Measurements from ENCODE around the gene C11orf91. TPM values are rescaled to one million over a fixed set of nuclear protein-coding genes. Genes with fewer than 3 reads are reported as not detected.
"Not testable (repeated sequence)": the region's sequence is repeated elsewhere in the genome, so short reads cannot be mapped to it uniquely, and the experiment has no call there.

The C11orf91 gene
- total RNA-seq, 6 experiments from 2014 or later, result not detected

DNA sequence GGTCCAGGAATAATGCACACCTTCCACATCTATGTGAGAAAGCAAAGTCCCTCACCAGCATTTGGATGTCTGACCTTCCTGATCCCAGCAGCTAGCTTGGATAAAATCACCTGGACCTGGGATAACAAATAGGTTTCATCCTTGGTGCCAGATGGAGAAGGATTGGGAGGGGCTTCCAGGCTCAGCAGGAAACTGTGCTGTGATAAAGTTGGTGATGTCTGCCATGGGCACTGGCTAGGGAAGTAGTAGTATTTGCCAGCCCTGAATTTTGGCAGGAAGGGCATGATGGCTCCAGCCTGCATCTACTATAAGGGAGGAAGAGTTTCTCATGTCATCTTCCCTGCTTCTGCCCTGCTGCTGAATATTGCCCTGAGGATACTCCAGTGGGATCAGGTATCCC is 37.5 kb downstream of the C11orf91 start:
- H3K4me3 ChIP-seq, result no peak overlapping the region
- ATAC-seq, result no peak
- no peak for DNase-seq
- intact Hi-C loops (cut with DNase I), result no loop called here
- H3K27ac ChIP-seq, result no peak overlapping the region
- H3K36me3 ChIP-seq, result no peaks in the 10 kb centered on the region
- TF ChIP-seq, protein P1, sequence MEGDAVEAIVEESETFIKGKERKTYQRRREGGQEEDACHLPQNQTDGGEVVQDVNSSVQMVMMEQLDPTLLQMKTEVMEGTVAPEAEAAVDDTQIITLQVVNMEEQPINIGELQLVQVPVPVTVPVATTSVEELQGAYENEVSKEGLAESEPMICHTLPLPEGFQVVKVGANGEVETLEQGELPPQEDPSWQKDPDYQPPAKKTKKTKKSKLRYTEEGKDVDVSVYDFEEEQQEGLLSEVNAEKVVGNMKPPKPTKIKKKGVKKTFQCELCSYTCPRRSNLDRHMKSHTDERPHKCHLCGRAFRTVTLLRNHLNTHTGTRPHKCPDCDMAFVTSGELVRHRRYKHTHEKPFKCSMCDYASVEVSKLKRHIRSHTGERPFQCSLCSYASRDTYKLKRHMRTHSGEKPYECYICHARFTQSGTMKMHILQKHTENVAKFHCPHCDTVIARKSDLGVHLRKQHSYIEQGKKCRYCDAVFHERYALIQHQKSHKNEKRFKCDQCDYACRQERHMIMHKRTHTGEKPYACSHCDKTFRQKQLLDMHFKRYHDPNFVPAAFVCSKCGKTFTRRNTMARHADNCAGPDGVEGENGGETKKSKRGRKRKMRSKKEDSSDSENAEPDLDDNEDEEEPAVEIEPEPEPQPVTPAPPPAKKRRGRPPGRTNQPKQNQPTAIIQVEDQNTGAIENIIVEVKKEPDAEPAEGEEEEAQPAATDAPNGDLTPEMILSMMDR (IDR thresholded peaks at IDR 0.05), result no peak
- no peak for TF ChIP-seq POLR2A (IDR thresholded peaks at IDR 0.05)
- H3K27me3 ChIP-seq, result no peaks in the 10 kb centered on the region
- H3K9me3 ChIP-seq, result no peaks in the 10 kb centered on the region
- H3K4me1 ChIP-seq, result no peaks in the 10 kb centered on the region

DNA sequence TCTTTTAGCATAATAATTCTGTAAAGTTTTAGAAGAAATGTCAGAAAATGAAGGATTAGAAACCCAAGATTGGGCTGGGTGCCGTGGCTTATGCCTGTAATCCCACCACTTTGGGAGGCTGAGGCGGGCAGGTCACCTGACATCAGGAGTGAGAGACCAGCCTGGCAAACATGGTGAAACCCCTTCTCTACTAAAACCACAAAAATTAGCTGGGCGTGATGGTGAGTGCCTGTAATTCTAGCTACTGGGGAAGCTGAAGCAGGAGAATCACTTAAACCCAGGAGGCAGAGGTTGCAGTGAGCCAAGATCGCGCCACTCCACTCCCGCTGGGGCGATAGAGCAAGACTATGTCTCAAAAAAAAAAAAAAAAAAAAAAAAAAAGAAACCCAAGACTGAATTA is 39.1 kb downstream of the C11orf91 start:
- H3K9me3 ChIP-seq; DNase-seq; H3K27me3 ChIP-seq; ATAC-seq; H3K36me3 ChIP-seq; H3K27ac ChIP-seq; H3K4me3 ChIP-seq; H3K4me1 ChIP-seq; intact Hi-C loops (cut with DNase I): not testable (repeated sequence)
- 83% methylated on average over 5 of the region's 7 CpGs for WGBS (ENCODE audit: insufficient coverage, low coverage, low lambda C conversion rate, missing lambda C conversion rate)

DNA sequence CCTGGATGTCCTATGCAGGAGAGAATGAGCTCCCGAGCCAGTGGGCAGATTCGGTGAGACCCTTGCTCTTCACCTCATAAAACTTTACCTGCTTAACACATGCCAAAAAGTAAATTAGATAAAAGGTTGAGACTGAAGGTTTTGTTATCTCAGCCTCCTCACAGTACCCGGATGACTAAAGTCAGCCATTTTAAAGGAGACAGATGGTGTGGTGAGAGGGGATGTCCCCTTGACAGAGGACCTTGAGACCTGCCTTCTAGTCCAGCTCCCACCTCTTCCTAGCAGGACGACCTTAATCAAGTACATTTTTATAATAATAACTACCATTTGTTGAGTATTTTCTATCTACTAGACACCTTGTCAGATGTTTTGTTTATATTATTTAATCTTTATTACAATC is 39.7 kb downstream of the C11orf91 start:
- ATAC-seq (no peak), DNase-seq (no peak)
- Histone ChIP-seq H3K4me1 (no peaks in the 10 kb centered on the region), H3K27ac (no peak overlapping the region), H3K36me3 (no peaks in the 10 kb centered on the region), H3K27me3 (no peaks in the 10 kb centered on the region), H3K4me3 (no peak overlapping the region), H3K9me3 (no peaks in the 10 kb centered on the region)
- TF ChIP-seq, protein P1 (IDR thresholded peaks at IDR 0.05), result no peak
- TF ChIP-seq POLR2A (IDR thresholded peaks at IDR 0.05), result no peak
- intact Hi-C loops (cut with DNase I), result no loop called here
- 74% methylated on average over 4 of the region's 4 CpGs for WGBS (ENCODE audit: insufficient coverage, low coverage, low lambda C conversion rate, missing lambda C conversion rate)

DNA sequence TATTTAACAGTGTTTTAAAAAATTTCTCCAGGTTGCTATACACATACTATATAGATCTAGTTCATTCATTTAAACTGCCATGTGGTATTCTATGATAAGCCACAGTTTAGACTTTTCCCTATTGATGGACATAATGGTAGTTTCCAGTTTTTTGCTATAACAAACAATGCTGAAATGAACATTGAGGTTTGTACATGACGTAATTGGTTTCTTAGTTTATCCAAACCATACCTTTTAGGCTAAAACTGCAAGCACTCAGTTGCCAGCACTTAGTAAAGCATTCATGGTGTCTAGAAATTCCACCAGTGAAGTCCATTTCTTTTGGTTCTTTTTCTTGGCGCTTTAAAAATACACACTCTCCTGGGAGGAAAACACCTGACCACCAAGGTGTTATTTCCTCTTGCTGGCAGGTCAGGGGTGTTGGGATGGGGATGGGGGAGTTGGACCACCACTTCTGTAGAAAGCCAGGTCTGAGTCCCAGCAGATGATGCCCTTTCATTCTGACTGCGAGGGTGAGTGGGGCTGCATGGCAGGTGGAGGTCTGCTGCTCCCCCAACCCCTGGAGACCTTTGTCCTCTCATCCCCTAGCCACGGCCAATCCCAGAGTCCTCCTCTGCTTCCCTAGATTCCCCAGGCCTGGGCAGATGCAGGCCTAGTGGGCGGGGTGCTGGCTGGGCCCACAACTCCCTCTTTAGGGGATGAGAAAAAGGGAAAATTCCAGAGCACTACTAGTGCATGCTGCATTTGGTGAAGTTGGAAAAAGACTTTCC is 41.1 kb downstream of the C11orf91 start:
- Histone ChIP-seq H3K27ac (no peak overlapping the region), H3K9me3 (no peaks in the 10 kb centered on the region), H3K36me3 (no peaks in the 10 kb centered on the region), H3K4me1 (no peaks in the 10 kb centered on the region), H3K4me3 (no peak overlapping the region), H3K27me3 (no peaks in the 10 kb centered on the region)
- intact Hi-C loops (cut with DNase I), result no loop called here
- ATAC-seq, result no peak
- WGBS (ENCODE audit: insufficient coverage, low coverage, low lambda C conversion rate, missing lambda C conversion rate), result 79% methylated on average over 2 of the region's 5 CpGs
- no peak for DNase-seq
- TF ChIP-seq, protein P1 (IDR thresholded peaks at IDR 0.05), result no peak
- TF ChIP-seq POLR2A (IDR thresholded peaks at IDR 0.05), result no peak

DNA sequence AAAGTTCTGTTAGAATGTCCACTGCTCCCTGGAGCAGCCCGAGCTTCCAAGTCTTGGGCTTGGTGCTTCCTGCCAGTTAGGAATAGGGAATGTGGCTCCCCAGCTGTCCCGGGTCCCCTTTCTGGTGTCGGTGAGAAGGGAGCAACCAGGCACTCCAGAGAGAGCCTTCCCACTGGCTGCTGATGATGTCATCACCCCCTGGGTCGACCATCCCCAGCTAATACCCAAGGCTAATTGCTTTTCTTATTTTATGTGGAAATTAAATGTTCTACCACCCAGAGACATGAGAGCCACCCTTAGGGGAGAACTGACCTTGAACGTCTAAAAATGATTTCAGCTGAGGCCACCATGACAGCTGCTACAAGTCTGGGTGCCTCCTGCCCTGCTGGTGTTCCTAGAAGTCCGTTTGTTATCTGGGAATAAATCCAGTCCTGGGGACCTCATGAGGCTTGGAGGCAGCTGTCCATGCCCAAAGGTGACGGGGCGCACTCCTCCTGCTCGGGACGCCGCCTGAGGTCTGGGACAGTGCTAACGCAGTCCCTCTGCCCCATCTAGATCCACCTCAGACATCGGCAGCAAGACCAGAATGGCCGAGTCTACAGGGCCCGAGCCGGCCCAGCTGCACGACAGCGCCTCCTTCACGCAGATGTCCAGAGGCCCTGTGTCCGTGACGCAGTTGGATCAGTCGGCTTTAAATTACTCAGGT is 42.3 kb downstream of the C11orf91 start:
- no peak overlapping the region for H3K4me3 ChIP-seq
- no peaks in the 10 kb centered on the region for H3K4me1 ChIP-seq
- H3K36me3 ChIP-seq, result no peaks in the 10 kb centered on the region
- no peaks in the 10 kb centered on the region for H3K9me3 ChIP-seq
- H3K27me3 ChIP-seq, result no peaks in the 10 kb centered on the region
- WGBS (ENCODE audit: insufficient coverage, low coverage, low lambda C conversion rate, missing lambda C conversion rate), result 71% methylated on average over 11 of the region's 22 CpGs
- H3K27ac ChIP-seq, result no peak overlapping the region
- DNase-seq (no peak), ATAC-seq (no peak)
- intact Hi-C loops (cut with DNase I), result no loop called here
- TF ChIP-seq, protein P1 (IDR thresholded peaks at IDR 0.05), result no peak
- no peak for TF ChIP-seq POLR2A (IDR thresholded peaks at IDR 0.05)

All from right lobe of liver (tissue), 6 donors.